GM12872 (cell line): ENCODE measurements around the gene NXN.

Source experiments
- TF ChIP-seq, protein P1 (sequence below): IDR thresholded peaks from 3 replicates; pipeline ENCODE4 v1.5.1; 2011; ENCODE audit warnings: low read depth, mild to moderate bottlenecking, low read length, moderate library complexity; ENCODE audit not compliant: insufficient read depth

NXN gene

DNA sequence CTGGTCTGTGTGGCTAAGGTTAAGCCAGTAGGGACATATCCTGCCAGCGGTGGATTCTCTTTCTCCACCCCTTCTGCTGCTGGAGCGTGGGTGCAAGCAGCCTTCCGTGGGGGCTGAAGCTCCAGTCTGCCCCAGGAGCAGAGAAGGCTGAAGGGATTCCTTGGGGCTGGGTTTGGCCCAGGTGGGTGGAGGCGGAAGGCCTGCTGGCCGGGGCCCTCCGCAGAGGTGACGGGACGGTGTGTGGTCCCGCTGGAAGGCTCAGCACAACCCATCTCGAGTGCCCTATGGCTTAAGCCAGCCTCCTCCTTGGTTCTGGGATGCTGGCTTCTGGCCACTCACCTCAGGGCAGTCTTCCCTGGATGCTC, 30.5 kb upstream of the NXN start:
- TF ChIP-seq, protein P1, sequence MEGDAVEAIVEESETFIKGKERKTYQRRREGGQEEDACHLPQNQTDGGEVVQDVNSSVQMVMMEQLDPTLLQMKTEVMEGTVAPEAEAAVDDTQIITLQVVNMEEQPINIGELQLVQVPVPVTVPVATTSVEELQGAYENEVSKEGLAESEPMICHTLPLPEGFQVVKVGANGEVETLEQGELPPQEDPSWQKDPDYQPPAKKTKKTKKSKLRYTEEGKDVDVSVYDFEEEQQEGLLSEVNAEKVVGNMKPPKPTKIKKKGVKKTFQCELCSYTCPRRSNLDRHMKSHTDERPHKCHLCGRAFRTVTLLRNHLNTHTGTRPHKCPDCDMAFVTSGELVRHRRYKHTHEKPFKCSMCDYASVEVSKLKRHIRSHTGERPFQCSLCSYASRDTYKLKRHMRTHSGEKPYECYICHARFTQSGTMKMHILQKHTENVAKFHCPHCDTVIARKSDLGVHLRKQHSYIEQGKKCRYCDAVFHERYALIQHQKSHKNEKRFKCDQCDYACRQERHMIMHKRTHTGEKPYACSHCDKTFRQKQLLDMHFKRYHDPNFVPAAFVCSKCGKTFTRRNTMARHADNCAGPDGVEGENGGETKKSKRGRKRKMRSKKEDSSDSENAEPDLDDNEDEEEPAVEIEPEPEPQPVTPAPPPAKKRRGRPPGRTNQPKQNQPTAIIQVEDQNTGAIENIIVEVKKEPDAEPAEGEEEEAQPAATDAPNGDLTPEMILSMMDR = no peak

DNA sequence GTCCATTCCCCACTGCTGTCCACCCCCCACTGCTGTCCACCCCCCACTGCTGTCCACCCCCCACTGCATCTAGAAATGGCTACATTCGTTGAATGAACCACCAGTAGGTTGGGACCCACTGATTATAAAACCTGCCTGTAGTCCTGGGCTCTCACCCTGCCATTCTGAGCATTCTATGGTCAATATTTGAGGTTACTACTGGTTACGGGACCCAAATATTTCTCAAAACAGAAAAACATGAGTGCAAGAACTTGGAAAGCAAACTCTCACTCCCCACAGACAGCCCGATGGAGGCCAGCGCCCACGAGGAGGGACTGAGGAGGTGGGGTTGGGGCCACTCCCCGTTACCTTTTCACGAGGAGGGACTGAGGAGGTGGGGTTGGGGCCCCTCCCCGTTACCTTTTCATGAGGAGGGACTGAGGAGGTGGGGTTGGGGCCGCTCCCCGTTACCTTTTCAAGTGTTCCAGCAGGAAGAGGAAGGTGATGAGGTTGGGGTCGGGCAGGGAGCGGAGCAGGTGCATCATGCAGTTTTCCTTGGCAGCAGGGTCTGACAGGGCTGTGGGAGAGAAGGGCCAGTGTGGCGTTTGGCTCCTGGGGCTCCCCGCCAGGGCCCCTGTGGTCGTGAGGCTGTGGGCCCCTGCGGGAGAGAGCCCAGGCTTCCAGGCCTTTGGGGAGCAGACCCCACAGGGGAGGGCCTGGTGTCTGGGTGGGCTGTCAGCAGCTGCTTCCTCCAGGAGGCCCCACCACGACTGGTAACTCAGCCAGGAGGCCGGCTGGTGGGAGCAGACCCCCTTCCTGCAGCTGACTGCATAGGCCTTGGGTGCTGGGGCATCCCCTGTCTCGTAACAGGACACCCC, 29.9 kb upstream of the NXN start:
- TF ChIP-seq, protein P1 = no peak

DNA sequence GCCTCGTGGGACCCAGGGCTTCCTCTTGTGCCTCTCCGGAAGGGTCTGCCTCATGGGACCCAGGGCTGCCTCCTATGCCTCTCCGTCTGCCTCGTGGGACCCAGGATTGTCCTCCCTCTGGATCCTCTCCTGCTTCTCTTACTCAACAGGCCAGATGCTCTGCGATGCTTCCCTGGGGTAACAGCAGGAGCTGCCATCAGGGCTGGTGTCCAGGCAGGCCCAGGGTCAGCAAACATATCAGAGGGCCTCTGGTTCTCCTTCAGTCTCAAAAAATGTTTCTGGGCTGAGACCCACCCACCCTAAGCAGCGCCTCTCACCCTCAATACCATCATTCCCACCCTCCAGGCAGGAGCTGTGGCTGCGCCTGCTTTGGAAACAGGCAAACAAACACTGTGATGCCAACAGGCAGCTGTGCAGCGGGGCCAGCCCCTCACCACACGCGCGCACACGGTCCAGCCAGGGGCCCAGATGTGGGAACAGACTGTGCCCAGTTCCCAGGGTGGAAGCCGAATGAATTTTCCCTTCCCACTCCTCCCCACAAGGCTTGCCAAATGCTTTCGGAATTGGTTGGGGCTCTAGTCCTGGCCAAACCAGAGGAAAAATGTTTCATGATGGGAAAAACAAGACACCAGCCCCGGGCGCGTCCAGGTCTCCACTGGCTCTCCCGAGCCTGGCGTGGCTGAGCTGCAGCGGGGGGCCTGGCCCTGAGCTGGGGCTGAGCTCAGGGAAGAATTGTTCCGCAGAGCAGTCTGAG, 28.6 kb upstream of the NXN start:
- TF ChIP-seq, protein P1 = no peak

DNA sequence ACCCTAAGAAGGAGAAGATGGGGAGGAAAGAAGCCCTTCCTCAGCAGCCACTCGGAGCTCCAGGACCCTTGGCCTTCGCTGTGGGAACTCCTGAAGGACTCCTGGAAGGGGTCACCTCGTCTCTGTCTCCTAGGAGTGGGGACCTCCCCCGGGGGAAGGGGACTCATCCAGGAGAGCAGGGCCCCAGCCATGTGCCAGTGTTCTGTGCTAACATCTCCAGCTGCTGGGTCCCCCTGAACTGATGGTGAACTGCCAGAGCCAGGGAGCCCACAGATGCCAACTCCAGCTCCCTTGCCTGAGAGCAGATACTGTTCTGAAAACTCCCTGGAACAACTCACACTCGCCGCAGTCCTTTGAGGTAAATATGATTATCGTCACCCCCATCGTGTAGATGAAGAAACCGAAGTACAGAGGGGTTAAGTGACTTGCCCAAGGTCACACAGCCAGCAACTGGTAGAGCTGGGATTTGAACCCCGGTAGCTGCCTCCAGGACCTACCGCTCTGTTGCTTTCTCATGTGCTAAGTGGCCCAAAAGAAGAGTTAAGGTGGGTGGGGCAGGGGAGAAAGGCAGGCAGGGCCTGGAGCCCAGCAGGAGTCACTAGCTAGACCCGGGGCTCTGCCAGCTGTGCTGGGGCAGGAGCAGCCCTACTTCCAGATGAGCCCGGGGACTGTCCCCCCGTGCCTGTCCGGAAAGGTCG, 27.9 kb upstream of the NXN start:
- TF ChIP-seq, protein P1 = no peak

DNA sequence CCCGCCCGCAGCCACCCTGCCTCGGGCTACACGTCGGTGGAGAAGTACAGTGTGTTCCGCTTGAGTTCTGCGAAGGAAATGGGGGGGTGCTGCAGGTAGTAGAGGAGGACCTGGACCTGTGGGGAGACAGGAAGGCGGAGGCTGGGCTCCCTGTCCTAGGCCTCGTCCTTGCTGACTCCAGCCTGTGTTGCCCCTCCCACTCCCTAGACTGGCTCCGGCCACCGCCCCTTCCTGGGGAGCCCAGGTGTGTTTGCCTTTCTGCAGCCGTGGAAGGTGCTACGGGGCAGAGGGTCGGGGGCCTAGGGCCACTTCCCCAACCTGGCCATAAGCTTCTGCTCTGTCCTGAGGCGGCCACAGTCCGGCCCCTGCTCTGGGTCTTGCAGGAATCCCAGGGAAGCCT, 26.5 kb upstream of the NXN start:
- TF ChIP-seq, protein P1 = no peak

DNA sequence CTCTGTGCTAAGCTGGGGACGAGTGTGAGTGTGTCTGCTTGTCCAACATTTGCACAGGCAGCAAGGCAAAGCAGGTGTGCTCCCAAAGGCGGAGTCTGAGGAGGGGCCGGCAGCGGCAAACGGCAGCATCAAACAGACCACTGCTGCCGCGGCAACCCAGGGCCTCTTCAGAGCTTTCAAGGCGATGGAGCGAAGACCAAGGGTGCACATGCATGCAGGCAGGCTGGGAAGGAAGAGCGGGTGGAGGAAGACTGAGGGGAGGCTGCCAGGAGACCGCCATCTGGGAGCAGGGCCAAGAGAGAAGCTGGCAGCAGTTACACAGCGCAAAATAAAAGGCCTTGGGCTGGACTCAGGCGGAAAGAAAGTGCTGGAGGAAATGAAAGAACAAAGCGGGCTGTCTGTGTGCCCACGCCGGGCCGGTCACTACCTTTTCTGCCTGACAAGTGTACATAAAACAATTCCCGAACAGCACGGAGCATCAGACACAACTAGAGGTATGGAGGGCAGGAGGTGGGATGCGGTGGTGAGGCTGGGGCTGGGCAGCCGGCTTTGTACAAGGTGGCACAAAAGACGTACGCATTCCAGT, 25.9 kb upstream of the NXN start:
- TF ChIP-seq, protein P1 = no peak
